Measurements from ENCODE around the gene EIPR1. TPM values are rescaled to one million over a fixed set of nuclear protein-coding genes. Genes with fewer than 3 reads are reported as not detected.

Gene EIPR1
- total and polyA plus RNA-seq, 10 of the 15 experiments (the other 5 are each of a cell fraction or from before 2014, with no cell fraction given): 23.6 to 61.2 (median 42.2) TPM

DNA sequence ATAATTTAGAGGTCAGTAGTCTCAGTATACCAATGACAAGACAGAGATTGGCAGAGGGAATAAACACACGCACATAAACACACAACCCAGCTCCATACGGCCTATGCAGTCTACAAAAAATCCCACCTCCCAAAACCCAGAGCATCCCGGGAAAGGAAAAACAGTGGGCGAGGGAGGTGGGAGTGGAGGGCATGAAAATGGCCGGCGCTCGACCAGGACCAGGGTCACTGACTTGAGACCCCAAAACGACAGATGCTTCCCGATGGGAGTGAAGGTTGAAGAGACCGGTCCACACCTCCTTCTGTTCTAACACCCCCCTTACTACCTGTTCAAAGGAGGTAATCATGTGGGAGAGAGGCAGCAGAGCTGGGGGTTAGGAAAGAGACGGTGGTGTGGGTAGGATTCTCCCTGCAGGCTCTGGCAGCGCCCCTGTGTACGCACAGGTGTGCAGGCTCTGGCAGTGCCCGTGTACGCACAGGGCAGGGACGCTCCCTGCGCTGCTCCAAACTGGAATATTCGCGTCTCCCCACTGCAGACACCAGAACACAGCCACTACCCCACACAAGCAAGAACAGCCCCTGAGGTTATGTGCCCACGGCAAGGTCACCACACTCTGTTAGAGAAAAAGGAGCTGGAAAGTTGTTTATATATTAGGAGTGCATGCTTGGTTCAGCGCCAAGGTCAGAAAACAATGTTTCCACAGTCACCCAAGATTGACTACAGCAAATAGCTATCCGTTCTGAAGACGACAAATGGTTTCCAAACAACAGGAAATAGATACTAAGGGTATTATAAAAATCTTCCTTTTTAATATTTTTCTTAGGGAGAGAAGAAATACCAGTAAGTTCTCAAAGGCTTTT, 67.9 kb downstream of the EIPR1 start:
- ChIA-PET POLR2A (no interaction called here), SMC1A (ENCODE audit: uncharacterized antibody, unreplicated experiment) (no interaction called here), CTCF (no interaction called here), RAD21 (ENCODE audit: unreplicated experiment) (no interaction called here)
- DNase-seq (ENCODE audit: low read depth, low spot score): no peak
- Histone ChIP-seq H3K9me3 (replicated peaks; ENCODE audit: control insufficient read depth, insufficient read depth, low read length) (no peaks in the 10 kb centered on the region), H3K36me3 (ENCODE audit: control insufficient read depth in 2 of 2, insufficient read depth in 2 of 2, low read length in 1 of 2) (no peaks in the 10 kb centered on the region; a peak in 2 of 4 replicates), H3K4me3 (no peak overlapping the region), H3K79me2 (ENCODE audit: control insufficient read depth, insufficient read depth, low read length) (no peaks in the 10 kb centered on the region; the same call in 1 of the 2 replicates), H3K4me2 (ENCODE audit: control insufficient read depth, insufficient read depth) (no peak overlapping the region), H2AFZ (ENCODE audit: control insufficient read depth, low read depth, low read length) (no peak overlapping the region), H3K27me3 (replicated peaks in 1 of 2; ENCODE audit: control insufficient read depth in 2 of 2, insufficient read depth in 2 of 2, low read length in 1 of 2) (no peaks in the 10 kb centered on the region), H3K4me1 (ENCODE audit: control insufficient read depth, insufficient read depth, low read length) (no peaks in the 10 kb centered on the region), H3K9ac (ENCODE audit: control insufficient read depth, insufficient read depth, low read length) (no peak overlapping the region), H4K20me1 (ENCODE audit: control insufficient read depth, insufficient read depth) (no peaks in the 10 kb centered on the region; the same call in 1 of the 2 replicates), H3K27ac (ENCODE audit: control insufficient read depth, insufficient read depth) (no peak overlapping the region)
- intact Hi-C loops (cut with micrococcal nuclease; ENCODE audit: unreplicated experiment) (no loop called here), in situ Hi-C loops (cut with MboI) (no loop called here)
- no TSS peak for BruUV-seq (replicated peaks)
- no peak for TF ChIP-seq EED (IDR thresholded peaks at IDR 0.05; ENCODE audit: low read depth)
- TF ChIP-seq IRF4 (IDR thresholded peaks at IDR 0.05; ENCODE audit: low read depth, low read length): no peak
- TF ChIP-seq ZNF274 (IDR thresholded peaks at IDR 0.05; ENCODE audit: insufficient read depth, insufficient read length): no peak
- TF ChIP-seq IRF3 (IDR thresholded peaks at IDR 0.05): no peak
- no peak for ATAC-seq
- no peak for FAIRE-seq
- 94% methylated on average over 23 of the region's 23 CpGs for WGBS (ENCODE audit: insufficient coverage, insufficient replicate concordance, low lambda C conversion rate, missing lambda C conversion rate)

DNA sequence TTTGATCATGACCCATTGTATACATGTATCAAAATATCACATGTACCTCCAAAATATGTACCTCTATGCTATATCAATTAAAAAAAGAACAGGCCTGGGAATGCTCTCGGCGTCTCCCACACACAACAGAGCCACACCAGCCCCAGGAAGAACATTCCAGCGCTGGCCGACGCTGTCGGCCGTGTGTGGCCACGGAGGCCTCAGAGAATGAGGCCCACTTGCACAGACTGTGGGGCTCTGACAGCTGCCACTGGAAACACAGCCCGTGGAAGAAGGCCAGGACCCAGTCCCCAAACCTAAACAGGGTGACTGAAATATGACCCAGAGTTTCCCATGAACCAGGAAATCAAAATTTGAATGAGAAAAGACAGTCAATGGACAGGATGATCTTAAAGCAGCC, 69.7 kb downstream of the EIPR1 start:
- ATAC-seq (no peak), DNase-seq (ENCODE audit: low read depth, low spot score) (no peak), FAIRE-seq (no peak)
- peaks cover 3% of the 10 kb centered on the region; the same call in 1 of the 2 replicates for H3K4me1 ChIP-seq (ENCODE audit: control insufficient read depth, insufficient read depth, low read length)
- H2AFZ ChIP-seq (ENCODE audit: control insufficient read depth, low read depth, low read length): no peak overlapping the region
- no TSS peak for BruUV-seq (replicated peaks)
- no peaks in the 10 kb centered on the region; the same call in 1 of the 2 replicates for H3K79me2 ChIP-seq (ENCODE audit: control insufficient read depth, insufficient read depth, low read length)
- RAD21 ChIA-PET (ENCODE audit: unreplicated experiment): no interaction called here
- H3K27ac ChIP-seq (ENCODE audit: control insufficient read depth, insufficient read depth): no peak overlapping the region
- CTCF ChIA-PET: no interaction called here
- SMC1A ChIA-PET (ENCODE audit: uncharacterized antibody, unreplicated experiment): no interaction called here
- intact Hi-C loops (cut with micrococcal nuclease; ENCODE audit: unreplicated experiment): no loop called here
- no peaks in the 10 kb centered on the region; the same call in 1 of the 2 replicates for H4K20me1 ChIP-seq (ENCODE audit: control insufficient read depth, insufficient read depth)
- no peak overlapping the region for H3K4me3 ChIP-seq
- in situ Hi-C loops (cut with MboI): no loop called here
- H3K9me3 ChIP-seq (replicated peaks; ENCODE audit: control insufficient read depth, insufficient read depth, low read length): no peaks in the 10 kb centered on the region
- no peaks in the 10 kb centered on the region for H3K27me3 ChIP-seq (replicated peaks in 1 of 2; ENCODE audit: control insufficient read depth in 2 of 2, insufficient read depth in 2 of 2, low read length in 1 of 2)
- H3K4me2 ChIP-seq (ENCODE audit: control insufficient read depth, insufficient read depth): no peak overlapping the region
- WGBS (ENCODE audit: insufficient coverage, insufficient replicate concordance, low lambda C conversion rate, missing lambda C conversion rate): over 99% methylated on average over 9 of the region's 9 CpGs
- H3K36me3 ChIP-seq (ENCODE audit: control insufficient read depth in 2 of 2, insufficient read depth in 2 of 2, low read length in 1 of 2): no peaks in the 10 kb centered on the region; a peak in 2 of 4 replicates
- POLR2A ChIA-PET: no interaction called here
- no peak overlapping the region for H3K9ac ChIP-seq (ENCODE audit: control insufficient read depth, insufficient read depth, low read length)
- TF ChIP-seq RCOR1 (conservative IDR thresholded peaks at IDR 0.05; ENCODE audit: low read depth, low read length): no peak
- no peak for TF ChIP-seq SIN3A (IDR thresholded peaks at IDR 0.05; ENCODE audit: low read depth, low read length)
- TF ChIP-seq EZH2 (IDR thresholded peaks at IDR 0.05; ENCODE audit: borderline replicate concordance, control insufficient read depth, low read depth, low read length): no peak
- no peak for TF ChIP-seq NR2F1 (conservative IDR thresholded peaks at IDR 0.05)
- no peak for TF ChIP-seq CEBPB (IDR thresholded peaks at IDR 0.05; ENCODE audit: borderline replicate concordance in 1 of 2, low read depth in 2 of 2, low read length in 2 of 2)
- TF ChIP-seq, protein P1, sequence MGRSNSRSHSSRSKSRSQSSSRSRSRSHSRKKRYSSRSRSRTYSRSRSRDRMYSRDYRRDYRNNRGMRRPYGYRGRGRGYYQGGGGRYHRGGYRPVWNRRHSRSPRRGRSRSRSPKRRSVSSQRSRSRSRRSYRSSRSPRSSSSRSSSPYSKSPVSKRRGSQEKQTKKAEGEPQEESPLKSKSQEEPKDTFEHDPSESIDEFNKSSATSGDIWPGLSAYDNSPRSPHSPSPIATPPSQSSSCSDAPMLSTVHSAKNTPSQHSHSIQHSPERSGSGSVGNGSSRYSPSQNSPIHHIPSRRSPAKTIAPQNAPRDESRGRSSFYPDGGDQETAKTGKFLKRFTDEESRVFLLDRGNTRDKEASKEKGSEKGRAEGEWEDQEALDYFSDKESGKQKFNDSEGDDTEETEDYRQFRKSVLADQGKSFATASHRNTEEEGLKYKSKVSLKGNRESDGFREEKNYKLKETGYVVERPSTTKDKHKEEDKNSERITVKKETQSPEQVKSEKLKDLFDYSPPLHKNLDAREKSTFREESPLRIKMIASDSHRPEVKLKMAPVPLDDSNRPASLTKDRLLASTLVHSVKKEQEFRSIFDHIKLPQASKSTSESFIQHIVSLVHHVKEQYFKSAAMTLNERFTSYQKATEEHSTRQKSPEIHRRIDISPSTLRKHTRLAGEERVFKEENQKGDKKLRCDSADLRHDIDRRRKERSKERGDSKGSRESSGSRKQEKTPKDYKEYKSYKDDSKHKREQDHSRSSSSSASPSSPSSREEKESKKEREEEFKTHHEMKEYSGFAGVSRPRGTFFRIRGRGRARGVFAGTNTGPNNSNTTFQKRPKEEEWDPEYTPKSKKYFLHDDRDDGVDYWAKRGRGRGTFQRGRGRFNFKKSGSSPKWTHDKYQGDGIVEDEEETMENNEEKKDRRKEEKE (IDR thresholded peaks at IDR 0.05): no peak
- no peak for TF ChIP-seq POLR2A (IDR thresholded peaks at IDR 0.05; ENCODE audit: low read depth, low read length)
- no peak for TF ChIP-seq SIX5 (IDR thresholded peaks at IDR 0.05; ENCODE audit: low read depth, low read length, severe bottlenecking)
- TF ChIP-seq GATAD2B (conservative IDR thresholded peaks at IDR 0.05; ENCODE audit: low read depth): no peak
- TF ChIP-seq ASH2L (IDR thresholded peaks at IDR 0.05; ENCODE audit: borderline replicate concordance, low read depth): no peak
- no peak for TF ChIP-seq ZNF274 (IDR thresholded peaks at IDR 0.05; ENCODE audit: insufficient read depth, insufficient read length)
